GM12878 (cell line): ENCODE measurements around the gene FAM110A. TPM values are rescaled to one million over a fixed set of nuclear protein-coding genes. Genes with fewer than 3 reads are reported as not detected.
A peak's percentile ranks its signal among the peaks of the same experiment; 100 is the strongest.

Experiments
- ATAC-seq: fragments of 200-7000 bp; cut with Tn5 transposase; 3 replicates; pipeline ENCODE4 v1.9.1; 2020; ENCODE audit warnings: mild to moderate bottlenecking, moderate library complexity
- BruUV-seq: library from RNA; stranded (reverse); fragments of 400-500 nt; replicated peaks from 2 replicates; lab custom pipeline; 2021; lab: Mats Ljungman, UMichigan
- CTCF ChIA-PET: fragments of 300-600 bp; sonication (Branson Sonifier 250); formaldehyde crosslinking; extraction: SDS; loops from one replicate; lab custom pipeline; 2021; ENCODE audit warnings: inconsistent platforms; lab: Yijun Ruan, JAX
- POLR2A ChIA-PET: fragments of 350-600 bp; formaldehyde crosslinking; extraction: SDS; loops from one replicate; lab custom pipeline; 2021; ENCODE audit warnings: inconsistent platforms; lab: Charles Lee
- RAD21 ChIA-PET: fragments of 300-600 bp; sonication (Branson Sonifier 250); formaldehyde crosslinking; loops from one replicate; lab custom pipeline; 2023; ENCODE audit warnings: antibody characterized with exemption; ENCODE audit not compliant: unreplicated experiment; lab: Charles Lee
- SMC1A ChIA-PET: fragments of 300-600 bp; sonication (Branson Sonifier 250); formaldehyde crosslinking; loops from one replicate; lab custom pipeline; 2023; ENCODE audit not compliant: unreplicated experiment, uncharacterized antibody; lab: Charles Lee
- DNase-seq: peaks from one replicate; pipeline ENCODE4 v3.0.0-alpha.2; 2011; ENCODE audit warnings: low read depth, low spot score
- FAIRE-seq: peaks from 3 replicates; lab custom pipeline; 2011; peaks lifted over from hg19 to GRCh38; lab: Jason Lieb, UNC
- H2AFZ ChIP-seq: 2 replicates; pipeline ENCODE4 v1.6.0; 2011; ENCODE audit warnings: low read depth, low read length, control low read depth; ENCODE audit not compliant: control insufficient read depth
- H3K27ac ChIP-seq: 2 replicates; pipeline ENCODE4 v1.5.1; 2011; ENCODE audit warnings: control low read depth; ENCODE audit not compliant: control insufficient read depth, insufficient read depth
- H3K27me3 ChIP-seq, 2 experiments: replicated peaks in 1 of 2; 2 replicates each; pipeline versions ENCODE4 v1.6.0 to v1.6.1; 2011; ENCODE audit warnings: low read length in 1 of 2; ENCODE audit not compliant: control insufficient read depth in 2 of 2, insufficient read depth in 2 of 2
- H3K36me3 ChIP-seq, 2 experiments: 2 replicates each; pipeline ENCODE4 v1.5.1; 2011; ENCODE audit warnings: low read length in 1 of 2; ENCODE audit not compliant: control insufficient read depth in 2 of 2, insufficient read depth in 2 of 2
- H3K4me1 ChIP-seq: 2 replicates; pipeline ENCODE4 v1.6.1; 2011; ENCODE audit warnings: mild to moderate bottlenecking, low read length, moderate library complexity, mixed read lengths; ENCODE audit not compliant: control insufficient read depth, insufficient read depth
- H3K4me2 ChIP-seq: 2 replicates; pipeline ENCODE4 v1.6.0; 2011; ENCODE audit warnings: control low read depth; ENCODE audit not compliant: control insufficient read depth, insufficient read depth
- H3K4me3 ChIP-seq: fragments of 200-600 bp; sonication (generic); 2 replicates; pipeline ENCODE4 v1.5.1; 2016
- H3K79me2 ChIP-seq: 2 replicates; pipeline ENCODE4 v1.6.0; 2011; ENCODE audit warnings: low read length; ENCODE audit not compliant: control insufficient read depth, insufficient read depth
- H3K9ac ChIP-seq: 2 replicates; pipeline ENCODE4 v1.8.0; 2011; ENCODE audit warnings: low read length, control low read depth, mixed read lengths; ENCODE audit not compliant: control insufficient read depth, insufficient read depth
- H3K9me3 ChIP-seq: replicated peaks from 3 replicates; pipeline ENCODE4 v1.5.1; 2011; ENCODE audit warnings: mild to moderate bottlenecking, low read length; ENCODE audit not compliant: control insufficient read depth, insufficient read depth
- H4K20me1 ChIP-seq: 2 replicates; pipeline ENCODE4 v1.6.0; 2011; ENCODE audit not compliant: control insufficient read depth, insufficient read depth
- CTCF ChIP-seq, 3 experiments: IDR thresholded peaks in 2 of 3; conservative IDR thresholded peaks in 1 of 3; 2 replicates each; pipeline ENCODE4 v1.5.1; 2011; ENCODE audit warnings: low read depth in 3 of 3, low read length in 3 of 3, mild to moderate bottlenecking in 3 of 3, control low read depth in 2 of 3, moderate library complexity in 2 of 3, inconsistent platforms in 1 of 3, mixed read lengths in 1 of 3; ENCODE audit not compliant: control insufficient read depth in 2 of 3, insufficient read depth in 1 of 3; ENCODE audit errors: extremely low read depth in 1 of 3
- POLR2AphosphoS5 ChIP-seq: IDR thresholded peaks from 2 replicates; pipeline ENCODE4 v1.6.1; 2011; ENCODE audit warnings: mild to moderate bottlenecking, low read length, inconsistent platforms
- RAD21 ChIP-seq: IDR thresholded peaks from 2 replicates; pipeline ENCODE4 v1.6.1; 2011; ENCODE audit warnings: mild to moderate bottlenecking, low read depth, low read length, moderate library complexity; ENCODE audit not compliant: insufficient read depth
- WGBS: methylation state at CpG from one replicate; pipeline ENCODE4 v1.1.6; 2016; ENCODE audit warnings: low lambda C conversion rate; ENCODE audit not compliant: insufficient replicate concordance, insufficient coverage; ENCODE audit errors: missing lambda C conversion rate; 5-methylcytosine and 5-hydroxymethylcytosine counted together
- in situ Hi-C: fragments of 300-500 bp; cut with MboI; formaldehyde crosslinking; loops from 9 replicates; pipeline ENCODE4 v1.14.3; 2018; ENCODE audit warnings: mixed read lengths
- intact Hi-C: fragments of 100-400 bp; cut with micrococcal nuclease; formaldehyde crosslinking; loops from one replicate; pipeline ENCODE4 v1.14.2; 2022; ENCODE audit not compliant: unreplicated experiment
- polyA plus RNA-seq, 11 experiments: library from polyadenylated mRNA; depleted of rRNA in 4 of 11; unstranded in 6 of 11; stranded (reverse) in 5 of 11; fragments of >200 nt; fragmentation: Nextera tagmentation in 4 of 11; fragmentation: Illumina TruSeq in 1 of 11; extraction: Ambion mirVana in 4 of 11; extraction: Trizol in 1 of 11; gene quantifications; 1 replicate in 1 of 11; 2 replicates in 10 of 11; pipeline versions ENCODE4 v1.2.1 to v1.2.3, GENCODE V29; 2011 to 2016; ENCODE audit warnings: inconsistent platforms in 2 of 11, missing spikeins in 2 of 11, low read depth in 1 of 11
- total RNA-seq, 4 experiments: library from RNA; depleted of rRNA in 3 of 4; stranded (reverse); fragments of >200 nt in 3 of 4; fragmentation: Illumina TruSeq in 1 of 4; extraction: Trizol in 1 of 4; gene quantifications; 2 replicates each; pipeline versions ENCODE4 v1.2.1 to v1.2.3, GENCODE V29; 2013 to 2021

FAM110A gene
- total and polyA plus RNA-seq, 10 of the 15 experiments (the other 5 are each of a cell fraction or from before 2014, with no cell fraction given), result 1.1 to 14.8 (median 7.4) TPM

DNA sequence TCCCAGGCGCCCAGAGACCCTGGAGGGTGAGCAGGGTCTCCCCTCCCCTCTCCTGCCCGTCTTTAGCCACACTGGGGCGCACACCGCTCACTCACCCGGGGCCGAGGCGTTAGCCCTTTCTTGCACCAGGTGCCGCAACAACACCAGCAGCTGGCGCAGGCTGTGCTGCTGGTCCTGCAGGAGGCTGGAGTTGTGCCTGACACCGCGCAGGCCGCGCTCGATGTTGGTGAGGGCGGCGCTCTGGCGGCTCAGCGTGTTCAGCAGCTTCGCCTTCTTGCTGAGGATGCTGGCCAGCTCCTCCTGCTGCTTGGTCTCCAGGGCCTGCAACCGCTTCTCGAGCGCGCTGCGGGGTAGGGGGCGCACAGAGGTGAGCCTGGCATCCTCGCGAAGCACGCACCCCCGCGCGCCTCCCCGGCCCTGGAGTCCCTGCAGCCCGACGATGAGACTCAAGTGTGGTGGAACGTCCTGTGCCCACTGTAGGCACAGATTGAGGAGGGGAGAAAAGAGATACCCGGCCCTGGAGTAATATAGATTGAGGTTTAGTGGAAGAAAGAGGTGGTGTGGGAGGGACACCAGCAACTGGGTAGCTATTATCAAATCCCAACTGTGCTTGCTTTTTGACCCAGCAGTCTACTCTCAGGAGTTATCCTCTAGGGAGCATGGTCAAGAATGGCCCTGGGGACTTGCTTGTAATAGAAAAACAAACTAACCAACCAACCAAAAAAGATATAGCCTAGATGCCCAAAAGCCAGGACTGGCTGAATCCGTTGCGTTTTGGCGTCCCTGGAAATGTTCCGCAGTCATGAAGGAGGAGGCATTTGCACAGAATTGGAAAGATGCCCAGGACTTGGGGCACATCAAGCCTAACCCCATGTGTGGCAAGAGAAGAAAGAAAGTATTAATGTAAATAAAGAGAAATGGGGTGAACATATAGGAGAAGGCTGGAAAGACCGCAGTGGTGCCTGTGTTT, 51.8 kb downstream of the FAM110A start:
- in situ Hi-C loops, result no loop called here
- Histone ChIP-seq H3K4me3 (no peak overlapping the region), H2AFZ (no peak overlapping the region), H3K9ac (no peak overlapping the region), H4K20me1 (no peaks in the 10 kb centered on the region), H3K27ac (no peak overlapping the region), H3K4me1 (no peaks in the 10 kb centered on the region), H3K79me2 (no peaks in the 10 kb centered on the region), H3K4me2 (no peak overlapping the region), H3K27me3 (0 out of 4 replicates have a peak, but pooled peaks cover 0 to 1% of the 10 kb centered on the region in 2 experiments), H3K36me3 (no peaks in the 10 kb centered on the region), H3K9me3 (no peaks in the 10 kb centered on the region)
- TF ChIP-seq CTCF (IDR thresholded peaks at IDR 0.05 in 2 of 3, conservative IDR thresholded peaks at IDR 0.05 in 1 of 3; ENCODE audit: control insufficient read depth in 2 of 3, extremely low read depth in 1 of 3, insufficient read depth in 1 of 3, low read depth in 3 of 3, low read length in 3 of 3) (0 out of 6 replicates have a peak, but pooled peaks of 1 of the 3 experiments have one; percentile 3), POLR2AphosphoS5 (no peak), RAD21 (0 out of 2 replicates have a peak, but pooled peaks have one; percentile 2)
- RAD21 ChIA-PET, result no interaction called here
- intact Hi-C loops, result no loop called here
- BruUV-seq, result no TSS peak
- DNase-seq, result no peak
- peak; percentile 70 for ATAC-seq
- CTCF ChIA-PET, result interaction anchor here (0.6 kb wide), 1 partner anchor 219 kb away, joined by 5 read pairs; no protein-coding TSS in a partner anchor
- FAIRE-seq, result no peak
- POLR2A ChIA-PET, result no interaction called here
- WGBS, result 27% methylated on average over 40 of the region's 41 CpGs
- SMC1A ChIA-PET, result interaction anchor here (0.9 to 1.3 kb wide), 2 partner anchors 38 to 71 kb away, joined by 3 read pairs; no protein-coding TSS in a partner anchor
